C4-2B (cell line): ENCODE measurements around the gene LAMA5.

ENCODE experiments used
- CTCF ChIP-seq: fragments of 450-650 bp; conservative IDR thresholded peaks from 2 replicates; pipeline ENCODE4 v1.5.1; 2017; ENCODE audit warnings: mild to moderate bottlenecking
- ZFX ChIP-seq: fragments of 450-650 bp; IDR thresholded peaks from 2 replicates; pipeline ENCODE4 v1.6.1; 2017

GRCh38 chr20:62299666-62300236 lies 67.4 kb downstream of the LAMA5 start:
- TF ChIP-seq CTCF (no peak), ZFX (no peak)
